Fibroblast of skin of right quadriceps (primary cell): ENCODE measurements around the gene ZNF417.
"Not testable (repeated sequence)": the region's sequence is repeated elsewhere in the genome, so short reads cannot be mapped to it uniquely, and the experiment has no call there.

Experiments
- DNase-seq: peaks from one replicate; pipeline ENCODE4 v3.0.0-alpha.2; 2013

ZNF417 gene

DNA sequence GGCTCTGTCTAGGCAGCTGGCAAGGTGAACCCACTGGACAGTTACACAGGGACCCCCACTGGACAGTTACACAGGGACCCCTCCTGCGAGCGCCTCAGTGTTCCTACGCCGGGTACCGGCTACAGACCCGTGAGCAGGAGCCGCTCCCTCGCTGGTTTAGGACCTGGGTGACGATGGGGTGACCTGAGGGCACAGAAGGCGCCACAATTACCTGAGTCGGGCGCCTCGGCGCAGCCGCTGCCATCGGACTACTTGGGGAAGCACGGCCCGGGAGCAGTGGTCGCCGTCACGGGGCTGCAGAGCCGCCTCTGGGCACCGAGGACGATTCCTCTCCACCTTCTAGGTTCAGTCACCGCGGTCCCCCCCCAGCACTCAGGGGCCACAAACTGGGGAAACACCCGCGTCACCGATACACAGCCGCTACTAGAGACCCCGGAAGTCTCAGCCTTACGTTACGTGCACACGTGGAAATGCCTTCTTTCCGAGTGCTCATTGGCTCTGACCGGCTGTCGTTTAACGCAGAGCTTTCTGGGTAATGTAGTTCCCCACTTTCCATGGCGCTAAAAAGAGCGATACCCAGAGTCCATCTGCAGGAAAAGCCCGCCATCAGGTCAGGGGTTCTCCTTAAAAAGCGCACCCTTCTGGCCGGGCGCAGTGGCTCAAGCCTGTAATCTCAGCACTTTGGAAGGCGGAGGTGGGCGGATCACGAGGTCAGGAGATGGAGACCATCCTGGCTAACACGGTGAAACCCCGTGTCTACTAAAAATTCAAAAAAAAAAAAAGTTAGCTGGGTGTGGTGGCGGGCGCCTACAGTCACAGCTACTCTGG lies at the start of gene ZNF417:
TSS of gene ZNF417 (minus strand) at position 425 of the 828 bp plus-strand sequence. CDS start at position 244, 181 bp downstream.
- peak; percentile 96 for DNase-seq

GRCh38 chr19:57964761-57965160 lies 48.4 kb upstream of the ZNF417 start:
- DNase-seq = no peak

- no peak for DNase-seq
These were observed 45.4 kb upstream of the ZNF417 start for GRCh38 chr19:57961785-57962184.

DNA sequence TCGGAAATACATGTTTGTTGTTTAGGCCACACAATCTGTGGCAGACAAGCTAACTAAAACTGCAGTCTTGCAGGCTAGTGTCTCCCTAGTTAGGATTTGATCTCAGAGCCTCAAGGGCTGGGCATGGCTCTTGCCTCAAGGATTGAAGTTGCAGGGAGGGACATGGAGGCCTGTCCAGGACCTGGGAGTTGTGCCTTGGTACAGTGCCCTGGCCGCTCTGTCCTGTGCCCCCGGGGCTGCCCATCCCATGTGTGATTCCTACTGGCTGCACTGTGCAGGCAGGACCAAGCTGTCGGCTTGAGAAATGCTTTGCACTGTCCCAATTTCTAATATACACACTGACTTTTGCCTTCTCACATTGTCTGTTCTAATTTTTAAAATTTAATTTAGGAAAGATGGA lies 38.6 kb upstream of the ZNF417 start:
- DNase-seq = no peak

- DNase-seq = no peak
These were observed 33.3 kb upstream of the ZNF417 start for GRCh38 chr19:57949702-57950101.

GRCh38 chr19:57949296-57949695 lies 32.9 kb upstream of the ZNF417 start:
- no peak for DNase-seq

- DNase-seq = peak; percentile 93
These were observed 31.2 kb upstream of the ZNF417 start, which contains the start of gene ZNF256 for GRCh38 chr19:57947419-57948134. ZNF256 (minus strand) TSS chr19:57947706; CDS start chr19:57947474, 232 bp downstream.

- no peak for DNase-seq
These were observed 30.7 kb upstream of the ZNF417 start for GRCh38 chr19:57947088-57947418.

DNA sequence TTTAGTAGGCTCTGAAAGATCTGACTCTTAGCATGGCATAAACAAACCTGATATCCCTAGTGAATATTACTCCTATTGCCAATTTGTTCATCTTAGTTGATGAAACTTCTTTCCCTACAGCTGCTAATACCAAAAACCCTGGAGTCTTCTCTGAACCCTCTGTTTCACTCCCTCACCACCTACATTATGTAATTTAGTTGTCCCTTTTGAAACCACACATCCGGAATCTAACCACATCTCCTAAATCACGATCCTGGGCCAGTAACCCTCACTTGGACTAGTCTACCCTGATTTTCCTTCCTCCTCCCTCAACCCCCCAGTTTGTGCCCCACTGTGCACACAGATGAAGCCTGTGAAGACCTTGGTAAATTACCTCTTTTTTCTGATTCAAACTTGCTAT lies 29.9 kb upstream of the ZNF417 start:
- DNase-seq = no peak

DNA sequence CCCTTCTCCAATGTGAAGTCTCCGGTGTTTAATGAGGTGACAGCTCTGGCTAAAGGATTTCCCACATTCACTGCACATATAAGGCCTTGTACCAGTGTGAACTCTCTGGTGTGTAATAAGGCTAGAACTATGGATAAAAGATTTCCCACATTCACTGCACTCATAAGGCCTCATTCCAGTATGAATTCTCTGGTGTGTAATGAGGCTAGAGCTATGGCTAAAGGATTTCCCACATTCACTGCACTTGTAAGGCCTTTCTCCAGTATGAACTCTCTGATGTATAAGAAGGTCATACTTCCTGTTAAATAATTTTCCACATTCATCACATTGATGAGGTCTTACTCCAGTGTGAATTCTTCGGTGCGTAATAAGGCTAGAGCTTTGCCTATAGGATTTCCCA lies 25.2 kb upstream of the ZNF417 start:
- DNase-seq = no peak

- DNase-seq = no peak
These were observed 19.3 kb upstream of the ZNF417 start for GRCh38 chr19:57935731-57936130.

DNA sequence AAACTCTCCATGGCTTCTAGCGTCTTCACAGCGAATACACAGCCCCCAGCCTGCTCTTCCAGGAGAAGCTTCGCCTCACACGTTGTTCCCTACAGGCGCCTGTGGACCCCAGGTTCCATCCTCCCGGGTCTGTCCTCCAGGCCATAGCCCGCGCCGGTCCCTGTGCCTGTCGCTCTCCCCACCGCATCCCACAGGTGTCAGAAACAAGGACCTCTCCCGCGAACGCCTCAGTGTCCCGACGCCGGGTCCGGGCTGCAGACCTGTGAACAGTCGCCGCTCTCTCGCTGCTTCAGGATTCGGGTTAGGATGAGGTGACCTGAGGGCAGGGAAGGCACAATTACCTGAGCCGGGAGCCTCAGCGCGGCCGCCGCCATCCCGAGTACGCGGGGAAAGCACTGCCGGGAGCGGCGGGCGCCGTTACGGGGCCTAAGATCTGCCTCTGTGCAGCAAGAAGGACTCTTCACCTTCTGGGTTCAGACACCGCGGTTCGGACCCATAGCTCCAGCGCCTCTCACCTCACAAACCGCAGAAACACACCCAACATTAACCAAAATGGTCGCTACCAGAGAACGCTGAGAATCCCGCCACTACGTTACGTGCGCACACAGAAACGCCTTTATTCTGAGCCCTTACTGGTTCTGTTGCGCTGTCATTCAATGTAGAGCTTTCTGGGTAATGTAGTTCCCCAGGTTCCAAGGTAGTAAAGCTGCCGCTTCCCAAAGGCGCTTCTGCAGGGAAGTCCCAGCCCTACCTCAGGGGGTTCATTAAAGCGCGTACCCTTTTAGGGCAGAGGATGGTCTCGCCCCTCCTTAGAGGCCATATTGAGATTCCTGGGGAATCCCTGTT lies 18.7 kb upstream of the ZNF417 start, which contains the start of gene ZNF418:
TSS of gene ZNF418 (minus strand) at position 583 of the 846 bp plus-strand sequence. CDS start 1,580 bp downstream, outside the sequence.
- DNase-seq = peak; percentile 86

- no peak for DNase-seq
These were observed 11.2 kb upstream of the ZNF417 start for GRCh38 chr19:57927587-57927986.

- DNase-seq = no peak
These were observed 1.9 kb downstream of the ZNF417 start for GRCh38 chr19:57914531-57914930.

DNA sequence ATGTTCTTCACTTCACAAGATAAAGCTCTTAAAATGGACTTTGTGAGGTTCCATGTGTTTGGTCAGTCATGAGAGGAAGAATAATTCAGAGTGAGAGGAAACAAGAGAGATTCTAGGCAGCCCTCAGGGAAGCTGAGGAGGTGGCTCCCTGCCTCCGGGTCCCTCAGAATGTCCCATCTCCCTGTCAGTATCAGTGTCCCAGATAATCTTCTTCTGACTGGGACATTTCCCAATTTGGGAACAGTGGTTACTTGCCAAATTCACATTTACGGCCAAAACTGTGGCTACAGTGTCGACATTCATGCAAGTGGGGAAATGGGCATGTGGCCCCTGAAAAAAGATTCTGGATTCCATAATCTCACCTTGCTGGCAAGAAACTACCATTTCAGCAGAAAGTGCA lies 9.0 kb downstream of the ZNF417 start:
- DNase-seq = no peak

GRCh38 chr19:57905258-57905657 lies 11.1 kb downstream of the ZNF417 start:
- DNase-seq = no peak

GRCh38 chr19:57903618-57904184 lies 12.7 kb downstream of the ZNF417 start:
- no peak for DNase-seq

- DNase-seq = no peak
These were observed 16.1 kb downstream of the ZNF417 start for GRCh38 chr19:57900311-57900710.

DNA sequence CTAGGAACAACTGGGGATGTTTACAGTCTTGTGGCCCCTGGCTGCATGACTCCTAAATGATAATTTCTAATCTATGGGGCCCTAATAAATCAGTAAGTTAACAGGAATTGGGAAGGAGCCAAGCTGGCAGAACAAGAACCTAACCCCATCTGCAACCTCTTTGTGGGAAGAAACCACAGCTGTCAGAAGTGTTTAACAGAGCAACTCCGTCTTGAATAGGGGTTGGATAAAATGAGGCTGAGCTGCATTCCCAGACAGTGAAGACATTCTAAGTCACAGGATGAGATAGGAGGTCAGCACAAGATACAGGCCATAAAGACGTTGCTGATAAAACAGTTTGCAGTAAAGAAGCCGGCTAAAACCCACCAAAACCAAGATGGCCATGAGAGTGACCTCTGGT lies 25.7 kb downstream of the ZNF417 start:
- not testable (repeated sequence) for DNase-seq

GRCh38 chr19:57888560-57889231 lies 27.7 kb downstream of the ZNF417 start, which contains the start of gene ZNF814:
ZNF814 (minus strand) TSS chr19:57889037; CDS start chr19:57888802, 235 bp downstream.
- DNase-seq = peak; percentile 86

- no peak for DNase-seq
These were observed 28.3 kb downstream of the ZNF417 start for GRCh38 chr19:57888107-57888559.
